H9 (cell line): ENCODE results near the gene LATS2. TPM values are rescaled to one million over a fixed set of nuclear protein-coding genes. Genes with fewer than 3 reads are reported as not detected.

Experiments
- DNase-seq: peaks from one replicate; pipeline ENCODE4 v3.0.0-alpha.2; 2017
- H2AFZ ChIP-seq: one replicate; pipeline ENCODE4 v1.6.1; 2013; ENCODE audit warnings: mild to moderate bottlenecking, low read length, control low read depth, moderate library complexity
- H2AK5ac ChIP-seq: 2 replicates; pipeline ENCODE4 v1.6.1; 2013; ENCODE audit warnings: low read length, control low read depth, mixed read lengths; ENCODE audit not compliant: insufficient read length
- H2BK120ac ChIP-seq: one replicate; pipeline ENCODE4 v1.6.1; 2013; ENCODE audit warnings: low read depth, mild to moderate bottlenecking, low read length, control low read depth, inconsistent platforms; ENCODE audit not compliant: poor library complexity, severe bottlenecking
- H2BK12ac ChIP-seq: 2 replicates; pipeline ENCODE4 v1.6.1; 2013; ENCODE audit warnings: low read length, control low read depth, mixed read lengths, low read depth; ENCODE audit not compliant: insufficient read length
- H2BK15ac ChIP-seq: 2 replicates; pipeline ENCODE4 v1.6.1; 2013; ENCODE audit warnings: low read depth, low read length, control low read depth
- H2BK20ac ChIP-seq: one replicate; pipeline ENCODE4 v1.6.1; 2013; ENCODE audit warnings: low read depth, mild to moderate bottlenecking, low read length, control low read depth, inconsistent platforms; ENCODE audit not compliant: poor library complexity, severe bottlenecking
- H2BK5ac ChIP-seq: 2 replicates; pipeline ENCODE4 v1.6.1; 2013; ENCODE audit warnings: low read length, control low read depth, mixed read lengths; ENCODE audit not compliant: insufficient read length
- H3K14ac ChIP-seq: 2 replicates; pipeline ENCODE4 v1.6.1; 2013; ENCODE audit warnings: low read length, control low read depth; ENCODE audit not compliant: insufficient read depth
- H3K18ac ChIP-seq: 2 replicates; pipeline ENCODE4 v1.6.1; 2013; ENCODE audit warnings: low read depth, mild to moderate bottlenecking, mixed read lengths, low read length, control low read depth; ENCODE audit not compliant: insufficient read length
- H3K23ac ChIP-seq: 2 replicates; pipeline ENCODE4 v1.6.1; 2013; ENCODE audit warnings: low read length, control low read depth, mixed read lengths, low read depth; ENCODE audit not compliant: insufficient read length
- H3K23me2 ChIP-seq: 2 replicates; pipeline ENCODE4 v1.6.1; 2013; ENCODE audit warnings: low read depth, mild to moderate bottlenecking, mixed read lengths, low read length, control low read depth; ENCODE audit not compliant: insufficient read length, poor library complexity, severe bottlenecking
- H3K27ac ChIP-seq: 2 replicates; pipeline ENCODE4 v1.5.1; 2013; ENCODE audit warnings: low read length, control low read depth, mixed read lengths, low read depth; ENCODE audit not compliant: insufficient read length
- H3K27me3 ChIP-seq: 2 replicates; pipeline ENCODE4 v1.6.1; 2013; ENCODE audit warnings: low read length, control low read depth, inconsistent platforms; ENCODE audit not compliant: insufficient read depth
- H3K4ac ChIP-seq: 2 replicates; pipeline ENCODE4 v1.6.1; 2013; ENCODE audit warnings: low read depth, mild to moderate bottlenecking, control low read depth, inconsistent platforms, low read length, moderate library complexity
- H3K4me1 ChIP-seq: 2 replicates; pipeline ENCODE4 v1.6.1; 2013; ENCODE audit warnings: low read length, control low read depth, inconsistent platforms; ENCODE audit not compliant: insufficient read depth
- H3K4me2 ChIP-seq: 2 replicates; pipeline ENCODE4 v1.6.1; 2013; ENCODE audit warnings: low read length, control low read depth, mixed read lengths; ENCODE audit not compliant: insufficient read length, insufficient read depth
- H3K56ac ChIP-seq: 2 replicates; pipeline ENCODE4 v1.6.1; 2013; ENCODE audit warnings: low read depth, mild to moderate bottlenecking, mixed read lengths, low read length, control low read depth; ENCODE audit not compliant: insufficient read length
- H3K79me1 ChIP-seq: 2 replicates; pipeline ENCODE4 v1.6.1; 2013; ENCODE audit warnings: low read depth, mild to moderate bottlenecking, moderate library complexity, low read length, control low read depth, inconsistent platforms; ENCODE audit not compliant: insufficient read depth, poor library complexity, severe bottlenecking
- H3K79me2 ChIP-seq: 2 replicates; pipeline ENCODE4 v1.6.1; 2013; ENCODE audit warnings: low read length, control low read depth, inconsistent platforms; ENCODE audit not compliant: insufficient read depth
- H3K9ac ChIP-seq: 2 replicates; pipeline ENCODE4 v1.6.1; 2013; ENCODE audit warnings: low read length, control low read depth, mixed read lengths; ENCODE audit not compliant: insufficient read length; ENCODE audit errors: extremely low read depth
- H3K9me3 ChIP-seq: one replicate; pipeline ENCODE4 v1.6.1; 2013; ENCODE audit warnings: low read depth, low read length, inconsistent platforms; ENCODE audit not compliant: control insufficient read depth
- H3T11ph ChIP-seq: one replicate; pipeline ENCODE4 v1.6.1; 2013; ENCODE audit warnings: mild to moderate bottlenecking, low read length, control low read depth, inconsistent platforms
- H4K20me1 ChIP-seq: one replicate; pipeline ENCODE4 v1.6.1; 2013; ENCODE audit not compliant: control insufficient read depth, insufficient read length, insufficient read depth
- H4K5ac ChIP-seq: 2 replicates; pipeline ENCODE4 v1.6.1; 2013; ENCODE audit warnings: low read depth, mild to moderate bottlenecking, mixed read lengths, low read length, control low read depth; ENCODE audit not compliant: insufficient read length
- H4K8ac ChIP-seq: replicated peaks from 2 replicates; pipeline ENCODE4 v1.6.1; 2013; ENCODE audit warnings: low read length, control low read depth, mixed read lengths, low read depth; ENCODE audit not compliant: insufficient read length
- H4K91ac ChIP-seq: 2 replicates; pipeline ENCODE4 v1.6.1; 2013; ENCODE audit warnings: low read depth, mild to moderate bottlenecking, moderate library complexity, mixed read lengths, low read length, control low read depth; ENCODE audit not compliant: insufficient read length
- H3K27ac Mint-ChIP-seq, 3 experiments: 2 replicates in 2 of 3; 3 replicates in 1 of 3; pipeline ENCODE4 v1.8.0; 2020 to 2021; ENCODE audit warnings: mixed read lengths in 3 of 3, mild to moderate bottlenecking in 1 of 3, moderate library complexity in 1 of 3
- H3K27me3 Mint-ChIP-seq: 2 replicates; pipeline ENCODE4 v1.8.0; 2021; ENCODE audit warnings: low read depth, mild to moderate bottlenecking, moderate library complexity, mixed read lengths
- H3K36me3 Mint-ChIP-seq, 3 experiments: 2 replicates in 2 of 3; 3 replicates in 1 of 3; pipeline ENCODE4 v1.8.0; 2020 to 2021; ENCODE audit warnings: low read depth in 3 of 3, mixed read lengths in 3 of 3; ENCODE audit not compliant: insufficient read depth in 1 of 3
- H3K4me1 Mint-ChIP-seq, 2 experiments: 2 replicates each; pipeline ENCODE4 v1.8.0; 2020; ENCODE audit warnings: mixed read lengths in 2 of 2
- H3K4me3 Mint-ChIP-seq, 2 experiments: 2 replicates in 1 of 2; 3 replicates in 1 of 2; pipeline ENCODE4 v1.8.0; 2020 to 2021; ENCODE audit warnings: mild to moderate bottlenecking in 2 of 2, mixed read lengths in 2 of 2, moderate library complexity in 1 of 2
- H3K9me3 Mint-ChIP-seq, 2 experiments: 2 replicates in 1 of 2; 3 replicates in 1 of 2; pipeline ENCODE4 v1.8.0; 2020; ENCODE audit warnings: mild to moderate bottlenecking in 2 of 2, mixed read lengths in 2 of 2, moderate library complexity in 1 of 2
- WGBS: extraction: QIAGEN DNeasy Blood & Tissue Kit; methylation state at CpG from one replicate; pipeline ENCODE4 v1.1.7; 2013; ENCODE audit warnings: missing lambda C conversion rate, low lambda C conversion rate, mixed read lengths; ENCODE audit not compliant: insufficient read length; ENCODE audit errors: extremely low coverage; 5-methylcytosine and 5-hydroxymethylcytosine counted together
- total RNA-seq: library from RNA; stranded (reverse); gene quantifications from 2 replicates; pipeline ENCODE4 v1.2.1, GENCODE V29; 2021
- TF ChIP-seq, protein P1 (sequence below): fragments of 200-600 bp; sonication (generic); conservative IDR thresholded peaks from 3 replicates; pipeline ENCODE4 v1.8.0; 2021; ENCODE audit warnings: antibody characterized with exemption, mild to moderate bottlenecking

The LATS2 gene
- total RNA-seq, 1 experiment from 2014 or later, result 20.0 TPM

DNA sequence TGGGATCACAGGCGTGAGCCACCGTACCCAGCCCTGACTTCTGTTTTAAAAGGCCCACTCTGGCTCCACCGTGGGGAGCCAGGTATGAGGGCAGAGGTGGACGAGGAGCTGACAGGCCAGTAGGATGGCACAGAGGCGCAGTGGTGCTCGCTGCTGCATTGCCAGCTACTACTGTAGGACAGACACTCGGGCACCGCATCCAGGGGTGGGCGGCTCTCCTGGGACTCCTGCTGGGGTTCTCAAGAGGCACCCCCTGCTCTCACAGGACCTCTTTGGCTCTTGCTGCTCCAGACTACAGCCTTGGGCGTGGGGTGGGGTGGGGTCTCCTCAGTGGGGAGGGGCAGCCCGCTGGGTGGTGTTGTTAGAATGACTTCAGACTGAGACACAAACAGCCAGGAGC, 53.4 kb downstream of the LATS2 start:
- Histone ChIP-seq H3K23me2 (no peaks in the 10 kb centered on the region), H3K27ac (no peak overlapping the region), H3K18ac (no peak overlapping the region), H4K5ac (no peak overlapping the region), H2AK5ac (no peak overlapping the region), H4K91ac (no peak overlapping the region), H3T11ph (no peak overlapping the region), H3K9ac (no peak overlapping the region), H2BK12ac (no peak overlapping the region), H3K27me3 (no peaks in the 10 kb centered on the region), H3K79me1 (peaks cover 14% of the 10 kb centered on the region), H2BK15ac (no peak overlapping the region), H2BK120ac (no peak overlapping the region), H2AFZ (no peak overlapping the region), H3K23ac (no peak overlapping the region), H3K9me3 (no peaks in the 10 kb centered on the region), H3K4me2 (no peak overlapping the region), H3K56ac (no peak overlapping the region), H2BK5ac (no peak overlapping the region), H4K20me1 (no peaks in the 10 kb centered on the region), H3K14ac (no peak overlapping the region), H4K8ac (no peak overlapping the region), H3K4ac (no peak overlapping the region), H2BK20ac (no peak overlapping the region), H3K79me2 (peaks cover 22% of the 10 kb centered on the region; the same call in 1 of the 2 replicates), H3K4me1 (peaks cover 5% of the 10 kb centered on the region)
- Mint-ChIP-seq H3K27me3 (no peaks in the 10 kb centered on the region), H3K4me3 (no peak overlapping the region), H3K36me3 (peaks cover 0 to 4% (median 2%) of the 10 kb centered on the region in 3 experiments; a peak in 3 of 7 replicates), H3K4me1 (peaks cover 18 to 27% of the 10 kb centered on the region in 2 experiments), H3K9me3 (no peaks in the 10 kb centered on the region), H3K27ac (no peak overlapping the region; a peak in 1 of 7 replicates)
- no CpG with 5 or more reads among the region's 11 CpGs for WGBS
- TF ChIP-seq, protein P1, sequence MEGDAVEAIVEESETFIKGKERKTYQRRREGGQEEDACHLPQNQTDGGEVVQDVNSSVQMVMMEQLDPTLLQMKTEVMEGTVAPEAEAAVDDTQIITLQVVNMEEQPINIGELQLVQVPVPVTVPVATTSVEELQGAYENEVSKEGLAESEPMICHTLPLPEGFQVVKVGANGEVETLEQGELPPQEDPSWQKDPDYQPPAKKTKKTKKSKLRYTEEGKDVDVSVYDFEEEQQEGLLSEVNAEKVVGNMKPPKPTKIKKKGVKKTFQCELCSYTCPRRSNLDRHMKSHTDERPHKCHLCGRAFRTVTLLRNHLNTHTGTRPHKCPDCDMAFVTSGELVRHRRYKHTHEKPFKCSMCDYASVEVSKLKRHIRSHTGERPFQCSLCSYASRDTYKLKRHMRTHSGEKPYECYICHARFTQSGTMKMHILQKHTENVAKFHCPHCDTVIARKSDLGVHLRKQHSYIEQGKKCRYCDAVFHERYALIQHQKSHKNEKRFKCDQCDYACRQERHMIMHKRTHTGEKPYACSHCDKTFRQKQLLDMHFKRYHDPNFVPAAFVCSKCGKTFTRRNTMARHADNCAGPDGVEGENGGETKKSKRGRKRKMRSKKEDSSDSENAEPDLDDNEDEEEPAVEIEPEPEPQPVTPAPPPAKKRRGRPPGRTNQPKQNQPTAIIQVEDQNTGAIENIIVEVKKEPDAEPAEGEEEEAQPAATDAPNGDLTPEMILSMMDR, result no peak
- no peak for DNase-seq
